Neuronal stem cell (in vitro differentiated cells): ENCODE data around the gene TTLL7.

Source experiments
- DNase-seq: peaks from one replicate; pipeline ENCODE4 v3.0.0-alpha.2; 2013; ENCODE audit warnings: low spot score
- H2AFZ ChIP-seq: one replicate; pipeline ENCODE4 v1.6.1; 2013; ENCODE audit warnings: mild to moderate bottlenecking, low read length, inconsistent platforms
- H2AK5ac ChIP-seq: 2 replicates; pipeline ENCODE4 v1.6.1; 2013; ENCODE audit warnings: low read depth, mild to moderate bottlenecking, inconsistent platforms, low read length, moderate library complexity, mixed read lengths
- H2BK120ac ChIP-seq: 2 replicates; pipeline ENCODE4 v1.6.1; 2013; ENCODE audit warnings: low read depth, mild to moderate bottlenecking, inconsistent platforms, low read length, moderate library complexity, mixed read lengths
- H2BK12ac ChIP-seq: one replicate; pipeline ENCODE4 v1.6.1; 2013; ENCODE audit warnings: low read length, inconsistent platforms
- H2BK15ac ChIP-seq: 2 replicates; pipeline ENCODE4 v1.6.1; 2013; ENCODE audit warnings: mild to moderate bottlenecking, low read length, inconsistent platforms, mixed read lengths
- H2BK5ac ChIP-seq: one replicate; pipeline ENCODE4 v1.6.1; 2013; ENCODE audit warnings: inconsistent platforms, mild to moderate bottlenecking, low read length, moderate library complexity
- H3K14ac ChIP-seq: one replicate; pipeline ENCODE4 v1.6.1; 2013; ENCODE audit warnings: low read length, inconsistent platforms
- H3K18ac ChIP-seq: 2 replicates; pipeline ENCODE4 v1.6.1; 2013; ENCODE audit warnings: low read length, inconsistent platforms
- H3K23ac ChIP-seq: 2 replicates; pipeline ENCODE4 v1.6.1; 2013; ENCODE audit warnings: low read depth, mild to moderate bottlenecking, mixed read lengths, low read length, inconsistent platforms; ENCODE audit not compliant: poor library complexity
- H3K27ac ChIP-seq: replicated peaks from 3 replicates; pipeline ENCODE4 v1.5.1; 2013; ENCODE audit warnings: low read length, inconsistent platforms
- H3K27me3 ChIP-seq, 3 experiments: 2 replicates each; pipeline ENCODE4 v1.6.1; 2013; ENCODE audit warnings: low read length in 3 of 3, mild to moderate bottlenecking in 2 of 3, inconsistent platforms in 1 of 3, low read depth in 1 of 3, mixed read lengths in 1 of 3, moderate library complexity in 1 of 3; ENCODE audit not compliant: control insufficient read depth in 3 of 3, insufficient read depth in 3 of 3
- H3K36me3 ChIP-seq, 2 donors: replicated peaks in 1 of 2; 2 replicates each; pipeline ENCODE4 v1.6.1; 2013; ENCODE audit warnings: low read length in 2 of 2; ENCODE audit not compliant: control insufficient read depth in 2 of 2, insufficient read depth in 2 of 2
- H3K4ac ChIP-seq: 2 replicates; pipeline ENCODE4 v1.6.1; 2013; ENCODE audit warnings: inconsistent platforms, mild to moderate bottlenecking, low read length, moderate library complexity
- H3K4me1 ChIP-seq, 2 donors: 1 replicate in 1 of 2; 2 replicates in 1 of 2; pipeline ENCODE4 v1.6.1; 2013; ENCODE audit warnings: low read length in 2 of 2, low read depth in 1 of 2; ENCODE audit not compliant: control insufficient read depth in 2 of 2, insufficient read depth in 1 of 2
- H3K4me2 ChIP-seq: one replicate; pipeline ENCODE4 v1.6.1; 2013; ENCODE audit warnings: mild to moderate bottlenecking, low read length, inconsistent platforms; ENCODE audit not compliant: insufficient read depth, poor library complexity, severe bottlenecking
- H3K4me3 ChIP-seq, 2 donors: 2 replicates each; pipeline ENCODE4 v1.5.1; 2013; ENCODE audit warnings: low read length in 2 of 2, mild to moderate bottlenecking in 2 of 2, inconsistent platforms in 1 of 2, moderate library complexity in 1 of 2
- H3K79me1 ChIP-seq: one replicate; pipeline ENCODE4 v1.6.1; 2013; ENCODE audit warnings: low read depth, mild to moderate bottlenecking, inconsistent platforms, low read length, moderate library complexity
- H3K9ac ChIP-seq: one replicate; pipeline ENCODE4 v1.6.1; 2013; ENCODE audit warnings: mild to moderate bottlenecking, low read depth, low read length, inconsistent platforms; ENCODE audit not compliant: poor library complexity
- H3K9me3 ChIP-seq, 2 donors: replicated peaks in 1 of 2; 2 replicates each; pipeline versions ENCODE3 to v1.6.1; 2013; ENCODE audit warnings: low read length in 2 of 2, mild to moderate bottlenecking in 2 of 2, inconsistent platforms in 1 of 2, low read depth in 1 of 2, mixed read lengths in 1 of 2, moderate library complexity in 1 of 2; ENCODE audit not compliant: control insufficient read depth in 2 of 2, insufficient read depth in 1 of 2
- H4K8ac ChIP-seq: one replicate; pipeline ENCODE4 v1.6.1; 2013; ENCODE audit warnings: low read depth, mild to moderate bottlenecking, inconsistent platforms, low read length, moderate library complexity
- H4K91ac ChIP-seq: one replicate; pipeline ENCODE4 v1.6.1; 2013; ENCODE audit warnings: low read length, low read depth, mild to moderate bottlenecking, inconsistent platforms; ENCODE audit not compliant: poor library complexity
- WGBS, 2 donors: extraction: QIAGEN DNeasy Blood & Tissue Kit; methylation state at CpG; one replicate each; pipeline ENCODE4 v1.1.7; 2013; ENCODE audit warnings: missing lambda C conversion rate in 2 of 2, mixed read lengths in 1 of 2; ENCODE audit not compliant: insufficient read length in 2 of 2, insufficient replicate concordance in 1 of 2; ENCODE audit errors: extremely low coverage in 2 of 2; 5-methylcytosine and 5-hydroxymethylcytosine counted together

Gene TTLL7

GRCh38 chr1:83815330-83815729, 183.6 kb downstream of the TTLL7 start:
- H2AK5ac ChIP-seq: no peak overlapping the region
- H3K27ac ChIP-seq: no peak overlapping the region
- no peak overlapping the region for H3K4me2 ChIP-seq
- H3K4me1 ChIP-seq: peaks cover 5 to 11% of the 10 kb centered on the region in 2 donors
- no peaks in the 10 kb centered on the region for H3K36me3 ChIP-seq
- H2BK15ac ChIP-seq: no peak overlapping the region
- H3K18ac ChIP-seq: no peak overlapping the region
- no CpG with 5 or more reads among the region's 1 CpG for WGBS, 2 donors
- no peak overlapping the region for H3K14ac ChIP-seq
- no peak for DNase-seq
- H3K4ac ChIP-seq: no peak overlapping the region
- H3K23ac ChIP-seq: no peak overlapping the region
- H2BK120ac ChIP-seq: no peak overlapping the region
- H3K79me1 ChIP-seq: no peaks in the 10 kb centered on the region
- H3K27me3 ChIP-seq: no peaks in the 10 kb centered on the region
- no peak overlapping the region for H3K4me3 ChIP-seq
- H2BK12ac ChIP-seq: no peak overlapping the region
- no peak overlapping the region for H4K8ac ChIP-seq
- H2BK5ac ChIP-seq: no peak overlapping the region
- H4K91ac ChIP-seq: no peak overlapping the region
- H2AFZ ChIP-seq: no peak overlapping the region
- peaks cover 0 to 4% of the 10 kb centered on the region in 2 donors for H3K9me3 ChIP-seq
- H3K9ac ChIP-seq: no peak overlapping the region
